CD4-positive, CD25-positive, alpha-beta regulatory T cell (primary cell): ENCODE measurements around the gene ARHGAP30. TPM values are rescaled to one million over a fixed set of nuclear protein-coding genes. Genes with fewer than 3 reads are reported as not detected.

Experiments used
- ATAC-seq, 2 donors: fragments of 150-1000 bp; cut with Tn5 transposase; one replicate each; pipeline ENCODE4 v1.10.0; 2021; ENCODE audit warnings: low read depth in 2 of 2, moderate number of reproducible peaks in 2 of 2, moderate library complexity in 1 of 2
- DNase-seq, 3 donors: peaks; one replicate each; pipeline versions ENCODE4 v3.0.0 to v3.0.0-alpha.2; 2012 to 2022; ENCODE audit warnings: mixed read lengths in 1 of 3
- H3K27ac ChIP-seq: one replicate; pipeline ENCODE4 v1.7.0; 2013; ENCODE audit warnings: mild to moderate bottlenecking, low read length; ENCODE audit not compliant: insufficient read depth, poor library complexity, severe bottlenecking
- H3K27me3 ChIP-seq: one replicate; pipeline ENCODE4 v1.7.0; 2013; ENCODE audit warnings: low read length; ENCODE audit not compliant: control insufficient read depth, insufficient read depth
- H3K36me3 ChIP-seq: one replicate; pipeline ENCODE4 v1.7.0; 2013; ENCODE audit warnings: mild to moderate bottlenecking, low read length, moderate library complexity; ENCODE audit not compliant: control insufficient read depth, insufficient read depth
- H3K4me1 ChIP-seq: 2 replicates; pipeline ENCODE4 v1.7.0; 2013; ENCODE audit warnings: mild to moderate bottlenecking, low read length; ENCODE audit not compliant: insufficient read depth, control insufficient read depth, poor library complexity, severe bottlenecking
- H3K4me3 ChIP-seq: one replicate; pipeline ENCODE4 v1.7.0; 2013; ENCODE audit warnings: low read depth, mild to moderate bottlenecking, low read length, moderate library complexity
- H3K9me3 ChIP-seq, 2 experiments: 1 replicate in 1 of 2; 2 replicates in 1 of 2; pipeline ENCODE4 v1.7.0; 2013; ENCODE audit warnings: low read length in 2 of 2, mild to moderate bottlenecking in 1 of 2, moderate library complexity in 1 of 2; ENCODE audit not compliant: control insufficient read depth in 2 of 2
- H3K27ac Mint-ChIP-seq, 3 donors: one replicate each; pipeline ENCODE4 v1.8.0; 2020 to 2022; ENCODE audit warnings: mild to moderate bottlenecking in 3 of 3, mixed read lengths in 3 of 3, moderate library complexity in 2 of 3
- H3K27me3 Mint-ChIP-seq: one replicate; pipeline ENCODE4 v1.8.0; 2022; ENCODE audit warnings: mild to moderate bottlenecking, mixed read lengths
- H3K36me3 Mint-ChIP-seq: one replicate; pipeline ENCODE4 v1.8.0; 2020; ENCODE audit warnings: mixed read lengths
- H3K4me1 Mint-ChIP-seq, 4 donors: one replicate each; pipeline ENCODE4 v1.8.0; 2020 to 2022; ENCODE audit warnings: mixed read lengths in 4 of 4, mild to moderate bottlenecking in 1 of 4
- H3K4me3 Mint-ChIP-seq, 4 donors: one replicate each; pipeline ENCODE4 v1.8.0; 2020 to 2022; ENCODE audit warnings: mild to moderate bottlenecking in 4 of 4, mixed read lengths in 4 of 4, moderate library complexity in 3 of 4
- H3K9me3 Mint-ChIP-seq, 7 donors: one replicate each; pipeline ENCODE4 v1.8.0; 2020 to 2022; ENCODE audit warnings: mixed read lengths in 7 of 7, mild to moderate bottlenecking in 3 of 7, moderate library complexity in 2 of 7
- polyA plus RNA-seq, 4 donors: library from polyadenylated mRNA; unstranded; fragments of 300-500 nt; fragmentation: Illumina TruSeq; gene quantifications; one replicate each; pipeline ENCODE4 v1.2.3, GENCODE V29; 2021
- total RNA-seq: library from RNA; stranded (reverse); gene quantifications from one replicate; pipeline ENCODE4 v1.2.3, GENCODE V29; 2022

The ARHGAP30 gene
- total and polyA plus RNA-seq, 5 donors from 2014 or later, result 144 to 204 (median 152) TPM

GRCh38 chr1:161039546-161039945, 30.1 kb downstream of the ARHGAP30 start:
- peak overlapping the region; percentile 76 to 95 (median 95) for H3K27ac Mint-ChIP-seq
- Histone ChIP-seq H3K36me3 (peaks cover 38% of the 10 kb centered on the region), H3K27ac (peak overlapping the region; percentile 90), H3K4me3 (no peak overlapping the region), H3K27me3 (no peaks in the 10 kb centered on the region), H3K9me3 (no peaks in the 10 kb centered on the region), H3K4me1 (peaks cover 42% of the 10 kb centered on the region)
- ATAC-seq (no peak), DNase-seq (no peak)
- H3K27me3 Mint-ChIP-seq, result no peaks in the 10 kb centered on the region
- H3K9me3 Mint-ChIP-seq, result no peaks in the 10 kb centered on the region
- peak overlapping the region in 3 of 4 donors; percentile 82 to 90 (median 85) for H3K4me3 Mint-ChIP-seq
- peaks cover 9 to 61% (median 34%) of the 10 kb centered on the region in 4 donors for H3K4me1 Mint-ChIP-seq
- peaks cover 27% of the 10 kb centered on the region for H3K36me3 Mint-ChIP-seq

DNA sequence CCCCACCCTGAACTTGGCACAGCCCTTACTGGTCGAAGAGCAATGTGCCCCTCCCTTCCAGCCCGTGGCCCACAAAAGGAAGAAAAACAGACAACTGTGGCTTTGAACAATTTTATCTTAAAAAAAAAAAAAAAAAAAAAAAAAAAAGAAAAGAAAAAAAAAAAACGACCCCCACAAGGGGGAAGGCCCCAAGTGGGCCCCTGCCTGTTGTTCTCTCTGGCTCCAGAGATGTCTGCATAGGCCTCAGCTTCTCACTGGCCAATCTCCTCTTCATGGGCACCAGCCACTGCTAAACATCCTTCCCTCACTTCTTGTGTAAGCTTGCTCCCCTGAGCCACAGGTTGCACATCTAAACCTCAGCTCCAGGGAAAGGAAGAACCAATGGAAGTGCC, 30.5 kb downstream of the ARHGAP30 start:
- no peaks in the 10 kb centered on the region for H3K9me3 Mint-ChIP-seq
- H3K27me3 Mint-ChIP-seq, result no peaks in the 10 kb centered on the region
- H3K27ac Mint-ChIP-seq, result peak overlapping the region; percentile 95 to 99 (median 95)
- Histone ChIP-seq H3K27me3 (no peaks in the 10 kb centered on the region), H3K9me3 (no peaks in the 10 kb centered on the region), H3K36me3 (peaks cover 38% of the 10 kb centered on the region), H3K4me3 (peak overlapping the region; percentile 44), H3K27ac (peak overlapping the region; percentile 90), H3K4me1 (peaks cover 38% of the 10 kb centered on the region)
- no peak for DNase-seq
- peak overlapping the region; percentile 83 to 96 (median 92) for H3K4me3 Mint-ChIP-seq
- H3K4me1 Mint-ChIP-seq, result peaks cover 5 to 57% (median 30%) of the 10 kb centered on the region in 4 donors
- H3K36me3 Mint-ChIP-seq, result peaks cover 27% of the 10 kb centered on the region
- ATAC-seq, result no peak

- Mint-ChIP-seq H3K4me1 (peaks cover 4 to 55% (median 28%) of the 10 kb centered on the region in 4 donors), H3K36me3 (peaks cover 27% of the 10 kb centered on the region), H3K27me3 (no peaks in the 10 kb centered on the region), H3K27ac (peak within 1 kb of the TSS; percentile 95 to 99 (median 95)), H3K9me3 (no peaks in the 10 kb centered on the region), H3K4me3 (peak within 1 kb of the TSS; percentile 88 to 96 (median 92))
- no peaks in the 10 kb centered on the region for H3K9me3 ChIP-seq
- ATAC-seq (peak; percentile 92 to 93), DNase-seq (peak; percentile 86 to 93 (median 91))
- peaks cover 38% of the 10 kb centered on the region for H3K36me3 ChIP-seq
- peak within 1 kb of the TSS; percentile 90 for H3K27ac ChIP-seq
- peak within 1 kb of the TSS; percentile 56 for H3K4me3 ChIP-seq
- no peaks in the 10 kb centered on the region for H3K27me3 ChIP-seq
- H3K4me1 ChIP-seq, result peaks cover 36% of the 10 kb centered on the region
Measured at GRCh38 chr1:161038523-161039153, 31.1 kb downstream of the ARHGAP30 start, which contains the start of gene TSTD1. TSS of gene TSTD1 (minus strand) at chr1:161038964. CDS start at chr1:161038889, 75 bp downstream.

GRCh38 chr1:161037661-161038522, 31.8 kb downstream of the ARHGAP30 start:
- Mint-ChIP-seq H3K36me3 (peaks cover 25% of the 10 kb centered on the region), H3K4me3 (peak overlapping the region; percentile 88 to 96 (median 92)), H3K4me1 (peaks cover 6 to 49% (median 27%) of the 10 kb centered on the region in 4 donors), H3K27ac (peak overlapping the region; percentile 82 to 99 (median 95)), H3K27me3 (no peaks in the 10 kb centered on the region), H3K9me3 (no peaks in the 10 kb centered on the region)
- DNase-seq, result no peak
- Histone ChIP-seq H3K27ac (peak overlapping the region; percentile 90), H3K9me3 (no peaks in the 10 kb centered on the region), H3K4me1 (peaks cover 31% of the 10 kb centered on the region), H3K36me3 (peaks cover 35% of the 10 kb centered on the region), H3K4me3 (peak overlapping the region; percentile 56), H3K27me3 (no peaks in the 10 kb centered on the region)
- no peak for ATAC-seq

DNA sequence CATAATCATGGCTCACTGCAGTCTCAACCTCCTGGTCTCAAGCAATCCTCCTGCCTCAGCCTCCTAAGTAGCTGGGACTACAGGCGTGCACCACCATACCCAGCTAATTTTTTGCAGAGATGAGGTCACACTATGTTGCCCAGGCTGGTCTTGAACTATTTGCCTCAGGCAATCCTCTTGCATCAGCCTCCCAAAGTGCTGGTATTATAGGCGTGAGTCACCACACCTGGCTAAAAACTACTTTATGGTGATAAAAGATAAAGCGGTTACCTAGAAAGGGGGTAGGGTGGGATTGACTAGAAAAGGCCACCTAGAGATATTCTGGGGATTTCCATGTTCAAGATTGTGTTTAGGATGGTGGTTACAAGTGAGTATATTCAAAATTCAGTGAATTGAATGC, 35.9 kb downstream of the ARHGAP30 start:
- no peak overlapping the region for H3K27ac ChIP-seq
- no peaks in the 10 kb centered on the region for H3K9me3 Mint-ChIP-seq
- H3K4me1 ChIP-seq, result peaks cover 16% of the 10 kb centered on the region
- H3K27me3 ChIP-seq, result no peaks in the 10 kb centered on the region
- DNase-seq (peak in 1 of 3 donors; percentile 62), ATAC-seq (no peak)
- no peak overlapping the region for H3K27ac Mint-ChIP-seq
- no peaks in the 10 kb centered on the region for H3K27me3 Mint-ChIP-seq
- peaks cover 11 to 27% (median 15%) of the 10 kb centered on the region in 4 donors for H3K4me1 Mint-ChIP-seq
- H3K36me3 Mint-ChIP-seq, result peaks cover under 1% of the 10 kb centered on the region
- H3K4me3 Mint-ChIP-seq, result no peak overlapping the region
- no peaks in the 10 kb centered on the region for H3K36me3 ChIP-seq
- no peaks in the 10 kb centered on the region for H3K9me3 ChIP-seq
- H3K4me3 ChIP-seq, result no peak overlapping the region

GRCh38 chr1:161032409-161032808, 37.3 kb downstream of the ARHGAP30 start:
- Mint-ChIP-seq H3K27me3 (no peaks in the 10 kb centered on the region), H3K9me3 (no peaks in the 10 kb centered on the region), H3K4me3 (peak overlapping the region in 1 of 4 donors; percentile 33), H3K27ac (peak overlapping the region in 1 of 3 donors; percentile 20), H3K36me3 (no peaks in the 10 kb centered on the region), H3K4me1 (peaks cover 9 to 16% (median 11%) of the 10 kb centered on the region in 4 donors)
- H3K4me1 ChIP-seq, result peaks cover 4% of the 10 kb centered on the region
- H3K27ac ChIP-seq, result no peak overlapping the region
- H3K9me3 ChIP-seq, result no peaks in the 10 kb centered on the region
- DNase-seq (no peak), ATAC-seq (no peak)
- no peaks in the 10 kb centered on the region for H3K27me3 ChIP-seq
- no peak overlapping the region for H3K4me3 ChIP-seq
- no peaks in the 10 kb centered on the region for H3K36me3 ChIP-seq

- Histone ChIP-seq H3K27ac (no peak overlapping the region), H3K4me3 (no peak overlapping the region), H3K36me3 (no peaks in the 10 kb centered on the region), H3K4me1 (no peaks in the 10 kb centered on the region), H3K9me3 (no peaks in the 10 kb centered on the region), H3K27me3 (no peaks in the 10 kb centered on the region)
- no peaks in the 10 kb centered on the region for H3K9me3 Mint-ChIP-seq
- H3K27me3 Mint-ChIP-seq, result no peaks in the 10 kb centered on the region
- DNase-seq (no peak), ATAC-seq (no peak)
- H3K4me1 Mint-ChIP-seq, result peaks cover 9 to 11% (median 10%) of the 10 kb centered on the region in 4 donors
- peak overlapping the region in 1 of 3 donors; percentile 54 for H3K27ac Mint-ChIP-seq
- H3K4me3 Mint-ChIP-seq, result peak overlapping the region in 1 of 4 donors; percentile 12
- H3K36me3 Mint-ChIP-seq, result no peaks in the 10 kb centered on the region
Measured at GRCh38 chr1:161031874-161032273, 37.8 kb downstream of the ARHGAP30 start.
